Activated CD8-positive, alpha-beta memory T cell treated with anti-CD3 and anti-CD28 coated beads for 36 hours (primary cell): ENCODE results near the gene CRIM1. TPM values are rescaled to one million over a fixed set of nuclear protein-coding genes. Genes with fewer than 3 reads are reported as not detected.

Source experiments
- CTCF ChIA-PET: fragments of 350-600 bp; sonication (Branson Sonifier 250); formaldehyde crosslinking; loops from one replicate; lab custom pipeline; 2021; ENCODE audit warnings: antibody characterized with exemption; lab: Charles Lee
- POLR2A ChIA-PET: fragments of 350-600 bp; sonication (Branson Sonifier 250); formaldehyde crosslinking; loops from one replicate; lab custom pipeline; 2021; ENCODE audit warnings: antibody characterized with exemption; lab: Charles Lee
- total RNA-seq, 2 experiments: library from RNA; stranded (reverse); gene quantifications; one replicate each; pipeline ENCODE4 v1.2.3, GENCODE V29; 2021

Gene CRIM1
- total RNA-seq, 2 experiments from 2014 or later = 18.2 to 20.1 TPM

DNA sequence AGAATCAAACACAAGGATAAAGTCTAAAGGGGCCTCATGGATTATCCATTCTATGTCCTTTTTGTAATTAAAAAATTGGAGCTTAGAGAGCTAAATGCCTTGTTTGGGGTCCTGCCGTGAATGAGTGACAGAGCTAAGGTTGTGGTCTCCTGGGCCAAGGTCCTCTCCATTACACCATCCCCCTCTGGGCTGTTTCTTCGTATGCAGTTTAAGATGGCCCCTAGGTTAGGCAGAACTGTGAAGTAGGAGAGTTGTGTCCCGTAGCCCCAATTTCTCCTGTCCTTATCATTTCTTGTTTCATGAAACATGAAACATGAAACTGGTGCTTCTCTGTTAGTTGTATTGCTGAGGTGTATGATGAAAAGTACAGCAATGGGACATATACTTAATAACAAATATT, 32.9 kb downstream of the CRIM1 start:
- CTCF ChIA-PET = no interaction called here
- POLR2A ChIA-PET = no interaction called here

DNA sequence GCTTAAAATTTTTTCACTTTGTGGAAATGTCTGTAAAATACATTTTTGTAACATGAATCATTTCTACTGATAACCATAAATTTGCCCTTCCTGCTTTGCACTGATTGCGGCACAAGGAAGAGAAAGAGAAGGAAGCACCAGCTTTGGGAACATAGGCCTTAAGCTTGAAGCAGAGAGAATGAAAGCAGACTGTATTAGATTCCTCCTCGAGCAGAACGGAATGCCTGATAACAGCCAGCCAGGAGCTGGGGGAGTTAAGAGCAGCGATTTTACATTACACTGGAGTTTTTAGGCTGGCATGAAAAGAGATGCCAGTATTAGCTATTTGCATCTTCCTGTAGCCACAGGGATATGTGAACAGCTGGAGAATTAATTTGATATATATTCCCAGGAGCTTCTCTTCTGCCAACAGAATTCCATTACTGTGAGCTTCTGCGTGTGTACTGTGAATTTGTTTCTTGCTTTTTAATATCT, 33.5 kb downstream of the CRIM1 start:
- POLR2A ChIA-PET = no interaction called here
- CTCF ChIA-PET = no interaction called here

DNA sequence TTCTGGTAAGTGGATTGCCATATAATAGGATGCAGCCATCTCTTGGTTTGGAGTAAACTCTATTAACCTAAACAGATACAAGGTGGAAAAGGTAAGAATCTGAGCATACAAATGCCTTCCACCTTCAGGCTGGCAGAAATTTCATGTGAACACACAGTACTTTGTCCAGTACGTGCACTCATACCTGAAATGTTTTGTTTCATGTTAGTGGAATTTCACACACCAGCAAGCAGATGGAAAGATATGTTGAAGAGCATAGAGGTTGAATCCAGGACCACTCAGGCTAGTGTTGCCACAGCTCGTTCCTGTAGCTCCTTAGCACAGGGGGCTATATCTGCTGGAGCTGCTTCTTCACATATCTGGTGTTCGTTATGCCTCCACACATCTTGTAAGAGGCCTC, 34.0 kb downstream of the CRIM1 start:
- ChIA-PET POLR2A (no interaction called here), CTCF (no interaction called here)

DNA sequence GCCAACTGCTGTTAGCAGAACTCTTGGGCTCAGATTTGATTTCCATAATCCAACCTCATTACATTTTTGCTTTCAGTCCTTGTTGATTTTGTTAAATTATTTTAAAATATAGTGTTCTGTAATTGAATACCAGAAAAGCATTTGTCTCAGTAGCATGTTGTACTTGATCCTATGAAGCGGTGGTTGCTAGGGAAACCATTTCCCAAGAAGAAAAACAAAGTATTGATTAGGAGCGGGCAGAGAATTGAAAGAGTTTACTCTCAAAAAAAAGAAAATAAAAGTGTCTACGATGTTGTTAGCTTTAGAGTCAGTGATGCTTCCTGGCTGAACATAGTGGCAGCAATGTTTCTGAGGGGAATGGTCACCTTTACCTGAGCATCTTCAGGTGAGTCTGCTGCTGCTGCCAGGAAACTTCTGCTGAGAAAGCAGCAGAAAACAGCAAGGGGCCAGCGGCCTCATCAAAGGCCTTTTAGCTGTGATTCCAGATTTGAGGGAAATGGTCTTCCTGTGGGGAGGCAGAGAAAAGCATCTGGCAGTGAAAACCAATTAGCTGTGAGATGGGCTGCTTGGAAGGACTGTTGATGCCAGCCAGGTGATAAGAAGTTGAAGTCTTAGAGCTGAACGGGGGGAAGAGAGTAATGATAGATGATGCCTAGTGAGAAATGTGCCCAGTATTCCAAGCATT, 37.1 kb downstream of the CRIM1 start:
- ChIA-PET CTCF (interaction anchor here (0.6 kb wide), 1 partner anchor 657 kb away, joined by 5 read pairs; no protein-coding TSS in a partner anchor), POLR2A (no interaction called here)

DNA sequence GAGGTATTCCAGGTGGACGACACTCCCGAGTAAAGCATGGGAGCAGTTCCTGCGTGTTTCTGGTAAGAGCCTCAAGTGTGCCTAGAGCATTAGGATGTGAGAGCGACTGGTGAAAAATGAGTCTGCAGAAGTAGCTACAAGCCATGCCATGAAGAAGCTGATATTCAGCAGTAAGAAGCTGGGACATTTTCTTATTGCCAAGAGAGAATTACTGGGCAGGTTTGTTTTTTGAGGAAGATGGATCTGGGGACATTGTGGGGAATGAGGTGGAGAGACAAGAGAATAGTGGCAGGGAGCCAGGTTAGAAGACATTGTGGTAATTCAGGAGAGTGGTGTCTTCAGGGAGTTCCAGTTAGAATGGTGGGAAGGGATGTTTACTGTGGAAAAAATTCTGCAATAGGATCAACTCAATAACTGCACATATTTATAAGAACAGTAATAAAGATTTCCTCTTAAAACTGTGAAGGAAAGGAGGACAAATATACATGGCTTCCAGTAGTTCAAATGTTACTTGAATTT, 38.2 kb downstream of the CRIM1 start:
- POLR2A ChIA-PET = no interaction called here
- CTCF ChIA-PET = no interaction called here

DNA sequence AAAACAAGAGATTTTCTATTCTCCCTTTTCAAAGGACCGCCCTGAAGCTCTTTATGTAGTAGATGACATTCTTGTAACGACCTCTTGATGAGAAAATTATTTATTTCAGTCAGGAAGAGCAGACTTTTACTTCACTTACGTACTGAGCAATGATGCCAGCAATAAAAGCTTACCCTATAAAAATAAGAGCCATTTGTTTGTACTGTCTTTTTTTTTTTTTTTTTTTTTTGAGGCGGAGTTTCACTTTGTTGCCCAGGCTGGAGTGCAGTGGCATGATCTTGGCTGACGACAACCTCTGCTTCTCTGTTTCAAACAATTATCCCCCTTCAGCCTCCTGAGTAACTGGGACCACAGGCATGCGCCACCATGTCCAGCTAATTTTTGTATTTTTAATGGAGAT, 39.2 kb downstream of the CRIM1 start:
- ChIA-PET CTCF (interaction anchor here (0.7 kb wide), 1 partner anchor 23 kb away, joined by 4 read pairs; no protein-coding TSS in a partner anchor), POLR2A (no interaction called here)

DNA sequence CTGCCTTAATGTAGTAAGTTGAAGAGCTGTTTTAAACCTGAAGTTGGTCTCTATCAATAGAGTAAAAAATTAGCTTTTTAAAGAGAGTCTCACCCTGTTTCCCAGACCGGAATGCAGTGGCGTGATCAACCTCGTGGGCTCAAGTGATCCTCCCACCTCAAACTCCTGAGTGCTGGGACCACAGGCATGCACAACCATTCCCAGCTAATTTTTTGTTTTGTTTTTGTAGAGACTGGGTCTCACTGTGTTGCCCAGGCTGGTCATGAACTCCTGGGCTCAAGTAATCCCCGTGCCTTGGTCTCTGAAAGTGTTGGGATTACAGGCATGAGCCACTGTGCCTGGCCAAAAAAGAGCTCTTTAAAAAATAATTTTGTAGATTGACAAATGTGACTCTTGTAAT, 40.3 kb downstream of the CRIM1 start:
- POLR2A ChIA-PET = no interaction called here

DNA sequence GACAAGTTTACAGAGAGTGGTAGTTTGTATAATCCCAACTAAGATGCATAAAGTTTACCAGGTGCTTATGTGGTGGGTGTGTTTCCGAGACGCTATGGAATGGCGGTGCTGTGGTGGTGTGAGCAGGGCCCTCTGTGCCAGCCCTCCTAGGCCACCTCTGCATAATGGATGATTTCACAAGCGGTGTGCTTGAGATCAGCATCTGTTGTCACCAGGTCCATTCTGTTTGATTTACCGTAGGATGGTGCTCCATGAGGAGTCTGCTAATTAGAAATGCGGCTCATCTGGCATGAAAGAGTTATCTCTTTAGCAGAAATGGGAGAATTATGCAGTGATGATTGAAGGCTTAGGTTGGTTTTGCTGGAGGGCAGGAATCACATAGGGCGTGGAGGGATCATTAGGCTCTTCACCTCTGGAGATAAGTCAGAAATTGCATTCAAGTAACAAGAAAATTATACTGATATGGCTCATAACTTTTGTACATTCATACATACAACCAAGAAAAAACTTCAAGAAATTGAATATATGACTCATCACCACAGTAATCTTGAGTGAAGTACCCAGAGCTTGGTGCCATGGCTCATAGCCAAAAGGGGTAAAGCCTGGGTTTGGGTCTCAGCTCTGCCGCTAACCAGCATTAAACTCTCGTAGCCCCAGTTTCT, 41.4 kb downstream of the CRIM1 start:
- CTCF ChIA-PET = interaction anchor here (0.5 kb wide), 1 partner anchor 134 kb away, joined by 3 read pairs; no protein-coding TSS in a partner anchor
- POLR2A ChIA-PET = no interaction called here

More for the DNA sequence above, 40.3 kb downstream of the CRIM1 start:
- CTCF ChIA-PET = no interaction called here

DNA sequence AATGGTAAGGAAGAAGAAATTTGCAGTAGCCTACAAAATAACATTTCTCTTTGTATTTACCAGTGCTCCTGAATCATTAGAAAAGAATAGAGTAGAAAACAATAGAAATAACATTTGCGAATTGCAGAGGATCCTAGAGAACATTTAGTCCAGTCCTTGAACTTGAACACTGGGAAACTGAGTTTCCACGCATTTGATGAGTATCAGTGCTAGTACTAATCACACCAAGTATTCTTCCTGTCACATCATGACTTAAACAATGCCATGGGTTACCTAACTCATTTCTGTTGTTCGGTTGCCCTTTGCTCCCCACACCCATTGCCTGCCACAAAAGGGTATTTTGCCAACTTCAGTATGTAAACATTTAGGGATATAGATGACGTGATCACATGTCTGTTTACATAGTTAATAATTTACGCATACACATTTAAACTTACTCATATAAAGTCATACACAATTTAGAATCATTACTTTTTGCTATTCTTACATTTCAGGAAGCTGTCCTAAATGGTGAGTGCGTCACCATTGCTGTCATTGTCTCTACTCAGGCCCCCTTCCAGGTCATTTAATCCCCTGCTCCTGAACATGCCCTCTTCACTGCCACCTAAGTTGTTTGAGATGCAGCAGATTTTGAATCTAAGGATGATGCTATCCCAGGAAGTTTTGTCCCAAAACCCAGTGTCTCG, 42.3 kb downstream of the CRIM1 start:
- ChIA-PET CTCF (no interaction called here), POLR2A (no interaction called here)

DNA sequence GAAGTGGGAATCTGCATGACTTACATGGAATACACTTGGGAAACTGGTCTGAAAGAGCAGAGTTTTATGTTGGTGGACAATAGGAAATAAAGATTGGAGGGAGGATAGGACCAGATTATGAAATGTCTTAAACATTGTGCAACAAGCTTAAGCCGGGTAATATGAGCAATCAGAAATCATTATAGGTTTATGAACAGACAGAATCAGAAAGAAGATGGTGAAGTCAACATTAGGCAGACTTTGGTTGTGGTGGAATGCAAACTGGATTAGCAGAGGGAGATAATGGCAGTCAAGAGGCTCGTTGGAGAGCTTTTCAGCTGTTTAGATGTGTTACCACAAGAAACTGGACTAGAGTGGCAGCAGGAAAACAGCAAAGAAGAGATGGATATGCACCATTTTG, 43.5 kb downstream of the CRIM1 start:
- POLR2A ChIA-PET = no interaction called here
- CTCF ChIA-PET = no interaction called here

DNA sequence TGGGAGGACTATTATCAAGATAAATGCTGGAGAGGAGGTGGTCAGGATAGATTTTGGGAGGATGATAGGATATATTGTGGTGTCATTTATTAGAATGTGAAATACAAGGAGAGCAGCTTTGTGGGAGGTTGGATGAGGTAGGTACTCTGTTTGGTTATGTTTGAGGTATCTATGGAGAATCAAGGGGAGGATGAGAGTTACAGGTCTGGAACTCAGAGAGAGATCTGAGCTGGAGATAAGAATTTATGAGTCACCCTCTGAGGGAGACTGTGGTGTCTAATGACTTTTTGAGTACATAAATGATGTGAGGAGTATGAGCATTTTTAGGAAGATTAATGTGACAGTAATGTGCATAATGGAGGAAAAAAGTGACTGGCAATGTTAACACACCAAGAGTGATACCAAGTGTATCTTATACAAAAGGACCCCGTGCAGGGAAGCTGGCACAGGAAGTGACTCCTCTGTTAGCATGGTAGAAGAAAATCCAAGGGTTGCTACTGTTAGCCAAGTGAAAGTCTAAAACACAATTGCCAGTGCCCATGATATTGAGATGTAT, 48.2 kb downstream of the CRIM1 start:
- ChIA-PET CTCF (no interaction called here), POLR2A (interaction anchor here (1.0 kb wide), 1 partner anchor 23 kb away, joined by 3 read pairs; no protein-coding TSS in a partner anchor)

DNA sequence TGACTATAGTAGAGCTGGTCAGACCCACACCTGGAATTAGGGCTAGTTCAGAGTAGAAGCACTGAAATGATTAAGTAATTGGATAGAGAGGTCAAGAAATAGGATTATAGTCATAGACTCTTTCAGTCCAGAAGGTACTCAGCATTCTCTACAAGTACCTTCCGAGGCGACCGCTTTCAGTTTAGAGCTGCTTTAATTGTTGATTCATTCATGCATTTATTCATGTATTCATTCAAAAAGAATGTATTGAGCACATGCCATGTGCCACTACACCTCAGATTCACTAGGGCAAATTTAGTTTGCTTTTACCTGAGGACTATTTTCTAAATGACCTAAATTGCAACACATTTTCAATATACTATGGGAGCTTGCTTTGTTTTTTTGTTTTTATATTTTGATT, 48.7 kb downstream of the CRIM1 start:
- POLR2A ChIA-PET = interaction anchor here (1.0 kb wide), 1 partner anchor 24 kb away, joined by 3 read pairs; no protein-coding TSS in a partner anchor
- CTCF ChIA-PET = no interaction called here

DNA sequence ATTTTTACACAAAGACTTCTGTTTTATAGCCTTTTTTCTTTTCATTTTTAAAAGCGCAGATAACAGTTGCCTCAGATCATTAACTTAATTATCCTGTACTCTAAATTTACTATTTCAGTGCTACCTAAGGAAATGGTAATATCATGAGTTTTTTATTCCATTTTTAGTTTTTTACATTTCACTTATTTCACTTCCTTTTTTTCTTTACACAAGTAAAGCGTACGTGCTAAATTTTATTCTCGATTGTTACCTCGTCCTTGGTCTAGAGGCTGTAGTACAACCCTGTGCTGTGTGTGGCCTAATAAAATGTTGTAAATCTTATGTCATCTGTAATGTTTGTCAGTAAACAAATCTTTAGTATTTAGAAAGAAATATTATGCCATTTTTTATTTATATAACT, 49.2 kb downstream of the CRIM1 start:
- ChIA-PET CTCF (no interaction called here), POLR2A (no interaction called here)

DNA sequence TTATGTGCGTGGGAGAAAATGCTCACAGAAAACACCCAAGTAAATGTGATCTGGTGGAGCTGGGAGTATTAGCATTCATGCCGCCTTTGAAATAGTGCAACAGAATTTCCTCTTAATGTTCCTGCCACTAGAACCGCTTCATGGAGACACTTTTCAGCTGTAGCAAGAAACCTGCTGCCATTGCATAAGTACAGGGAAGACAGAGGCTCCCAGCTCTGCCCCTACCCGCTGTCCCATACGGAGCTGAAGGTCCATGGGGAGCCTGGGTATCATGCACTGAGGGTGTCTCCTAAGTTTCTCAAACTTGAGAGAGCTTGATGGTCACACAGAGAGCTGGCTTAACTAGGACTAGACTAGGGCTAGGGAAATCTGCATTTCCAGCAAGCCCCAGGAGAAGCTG, 49.6 kb downstream of the CRIM1 start:
- CTCF ChIA-PET = no interaction called here
- POLR2A ChIA-PET = no interaction called here

DNA sequence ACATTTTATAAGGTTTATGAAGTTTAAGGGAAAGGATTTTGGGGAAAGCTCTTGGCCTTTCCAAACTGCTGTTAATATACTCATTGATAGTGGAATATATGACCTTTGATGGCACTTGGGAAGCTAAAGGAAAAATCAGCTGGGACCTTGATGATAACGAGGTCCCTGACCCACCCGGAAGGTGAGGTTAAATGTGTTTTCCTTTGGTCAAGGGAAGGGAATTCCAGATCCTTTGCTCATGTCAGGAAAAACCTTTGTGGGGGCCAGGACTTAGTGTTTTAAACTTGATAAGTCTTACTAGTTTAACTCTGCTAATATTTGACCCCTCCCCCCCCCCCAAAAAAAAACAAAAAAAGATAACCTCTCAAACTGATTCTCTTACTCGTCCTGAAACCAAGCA, 50.7 kb downstream of the CRIM1 start:
- ChIA-PET CTCF (no interaction called here), POLR2A (no interaction called here)

DNA sequence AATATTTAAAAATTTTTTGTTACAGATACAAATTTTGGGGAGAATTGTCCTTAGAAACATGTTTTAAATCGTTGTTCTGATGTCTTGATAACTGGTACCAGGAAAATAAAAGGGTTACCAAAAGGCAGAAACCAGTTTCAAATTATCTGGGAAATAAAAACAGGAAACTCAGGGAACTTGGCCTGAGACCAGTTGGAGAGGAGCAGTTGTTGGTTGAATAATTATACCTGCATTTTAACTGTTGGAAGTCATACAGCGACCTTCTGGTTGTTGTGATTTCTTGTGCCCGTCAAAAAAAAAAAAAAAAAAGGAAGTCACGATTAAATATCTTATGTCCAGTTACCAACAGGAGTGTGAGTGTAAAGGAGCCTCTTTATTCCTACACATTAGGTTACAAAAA, 51.8 kb downstream of the CRIM1 start:
- ChIA-PET POLR2A (no interaction called here), CTCF (no interaction called here)

DNA sequence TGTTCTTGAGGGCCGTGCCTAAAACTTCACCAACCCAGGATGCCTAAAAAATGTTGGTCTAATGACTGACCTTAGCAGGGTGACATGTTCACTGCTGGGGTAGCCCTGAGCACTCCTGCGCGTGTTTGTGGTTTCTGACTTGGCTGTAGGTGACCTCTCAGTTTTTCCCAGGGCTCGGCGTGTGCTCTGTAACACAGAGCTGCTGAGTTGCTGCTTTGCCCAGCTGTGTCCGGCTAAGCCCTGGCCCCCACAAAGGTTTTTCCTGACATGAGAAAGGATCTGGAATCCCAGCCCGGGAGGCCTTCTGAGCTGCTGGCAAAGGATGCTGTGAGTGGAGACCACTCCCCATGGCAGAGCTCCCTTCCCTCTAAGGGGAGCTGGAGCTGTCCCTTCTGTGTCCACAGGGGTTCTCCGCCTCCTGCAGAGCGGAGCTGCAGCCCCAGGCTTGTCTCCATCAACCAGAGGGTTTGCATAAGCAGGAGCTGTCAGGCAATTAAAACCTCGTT, 52.7 kb downstream of the CRIM1 start:
- ChIA-PET CTCF (no interaction called here), POLR2A (no interaction called here)

DNA sequence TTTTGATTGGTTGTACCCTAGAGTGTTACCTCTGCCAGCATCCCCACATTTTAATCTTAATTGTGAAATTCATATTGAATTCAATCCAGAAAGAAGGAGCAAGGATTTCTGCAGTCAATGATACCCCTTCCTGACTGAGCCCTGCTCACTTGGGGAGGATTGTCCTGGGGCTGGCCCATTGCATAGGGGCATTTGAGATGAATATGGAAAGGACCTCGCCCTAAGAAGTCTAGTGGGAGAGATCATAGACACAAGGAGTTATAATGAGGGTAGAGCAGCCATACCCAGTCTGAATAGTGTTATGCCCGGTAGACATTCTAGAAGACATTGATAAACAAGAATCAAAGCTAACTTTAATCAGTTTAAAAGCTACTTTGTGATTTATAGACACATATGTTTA, 53.8 kb downstream of the CRIM1 start:
- POLR2A ChIA-PET = no interaction called here
- CTCF ChIA-PET = no interaction called here

DNA sequence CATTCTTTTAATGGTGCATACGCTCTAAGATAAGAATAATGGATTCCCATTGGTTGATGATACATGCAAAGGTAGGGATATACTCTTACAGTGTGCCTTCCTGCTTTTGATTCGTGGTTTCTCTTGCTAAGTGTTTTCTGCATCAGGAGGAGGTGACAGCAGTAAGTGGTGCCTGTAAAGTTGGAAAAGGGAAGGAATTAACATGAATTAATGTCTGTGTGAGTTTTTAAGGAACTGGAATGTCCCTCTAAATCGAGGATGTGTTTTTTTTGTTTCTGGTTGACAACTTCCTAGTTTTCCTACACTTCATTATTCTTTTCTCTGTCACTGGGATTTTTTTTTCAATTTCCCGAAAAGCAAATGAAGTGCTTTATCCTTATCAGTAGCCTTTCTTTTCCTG, 54.4 kb downstream of the CRIM1 start:
- CTCF ChIA-PET = no interaction called here
- POLR2A ChIA-PET = no interaction called here

DNA sequence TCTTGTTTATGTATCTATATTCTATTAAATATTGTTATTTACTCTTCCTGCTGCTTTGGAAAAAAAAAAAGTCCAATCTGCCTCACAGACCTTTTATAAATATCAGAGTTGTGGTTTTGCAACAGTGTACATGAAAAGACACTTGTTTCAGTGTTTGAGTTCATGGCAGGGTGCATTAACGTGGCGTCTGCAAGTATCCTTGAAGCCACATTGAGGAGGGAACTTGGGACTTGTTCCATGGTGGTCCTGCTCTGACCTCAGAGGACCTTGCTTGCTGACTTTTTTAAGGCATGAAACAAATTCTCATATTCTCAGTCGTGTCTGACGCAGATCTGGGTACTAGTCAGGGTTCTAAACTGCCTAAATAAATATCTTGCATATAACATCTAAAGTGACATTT, 55.1 kb downstream of the CRIM1 start:
- ChIA-PET CTCF (no interaction called here), POLR2A (no interaction called here)
